Stimulated activated CD4-positive, alpha-beta T cell treated with anti-CD3 and anti-CD28 coated beads, Interleukin-15, amount 100 ng/mL, for 48 hours (primary cell): ENCODE measurements around the gene ACAP3.

Experiments used
- DNase-seq, 2 donors: peaks; one replicate each; pipeline ENCODE4 v3.0.0-alpha.2; 2020; ENCODE audit warnings: low read depth in 2 of 2

The ACAP3 gene

DNA sequence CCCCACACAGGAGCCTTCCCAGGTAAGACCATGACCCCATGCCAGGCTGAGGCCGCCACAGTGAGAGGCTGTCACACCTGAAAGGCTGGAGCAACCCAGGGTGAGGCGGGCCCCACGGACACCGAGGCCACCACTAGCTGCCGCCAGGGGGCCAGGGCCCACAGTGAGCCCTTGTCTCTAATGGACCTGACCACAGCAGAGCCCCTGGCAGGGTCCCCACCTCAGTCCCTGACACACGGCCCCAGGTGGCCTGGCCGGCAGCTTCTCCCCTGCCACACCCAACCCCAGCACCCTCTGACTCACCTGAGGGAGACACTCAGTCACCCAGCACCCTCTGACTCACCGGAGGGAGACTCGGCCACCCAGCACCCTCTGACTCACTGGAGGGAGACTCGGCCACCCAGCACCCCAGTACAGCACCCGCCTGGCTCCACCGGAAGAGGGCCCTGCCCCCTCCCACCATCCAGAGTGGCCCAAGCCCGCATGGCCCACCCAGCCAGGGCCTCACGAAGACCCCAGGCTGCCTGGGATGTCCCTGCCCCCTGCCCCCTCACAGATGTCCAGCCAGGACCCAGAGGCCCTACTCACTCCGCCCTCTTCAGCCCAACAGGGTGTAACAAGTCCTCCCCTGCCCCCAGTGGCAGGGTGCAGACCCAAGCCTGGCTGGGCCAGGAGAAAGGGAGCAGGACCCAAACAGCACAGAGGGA is 37.1 kb upstream of the ACAP3 start:
- peak; percentile 53 to 58 for DNase-seq

DNA sequence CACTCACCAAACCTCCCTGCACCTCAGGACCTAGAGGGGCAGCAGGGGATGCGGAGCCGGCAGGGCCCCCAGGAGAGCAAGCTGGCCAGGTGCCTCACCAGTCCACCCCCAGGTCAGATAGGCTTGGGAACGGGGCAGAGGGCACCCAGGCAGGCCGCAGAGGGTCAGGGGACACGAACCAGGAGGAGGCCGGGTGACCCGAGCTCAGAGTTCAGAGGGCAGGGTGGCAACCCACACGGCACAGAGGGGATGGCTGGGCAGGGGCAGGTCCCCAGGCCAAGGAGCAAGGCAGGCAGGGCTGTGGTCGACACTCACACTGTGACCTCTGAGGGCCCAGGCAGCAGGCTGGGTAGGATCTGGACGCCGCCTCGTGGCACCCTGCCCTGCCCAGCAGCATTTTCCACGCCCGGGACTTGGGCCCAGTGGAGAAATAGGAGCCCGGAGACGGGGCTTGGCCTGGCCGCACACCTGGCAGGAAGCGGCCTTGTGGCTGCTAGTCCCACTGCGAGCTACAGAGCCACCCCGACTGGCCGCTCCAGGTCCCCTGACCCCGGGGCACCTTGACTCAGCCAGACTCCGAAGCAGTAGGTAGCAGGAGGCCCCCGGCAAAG is 36.2 kb upstream of the ACAP3 start:
- no peak for DNase-seq

DNA sequence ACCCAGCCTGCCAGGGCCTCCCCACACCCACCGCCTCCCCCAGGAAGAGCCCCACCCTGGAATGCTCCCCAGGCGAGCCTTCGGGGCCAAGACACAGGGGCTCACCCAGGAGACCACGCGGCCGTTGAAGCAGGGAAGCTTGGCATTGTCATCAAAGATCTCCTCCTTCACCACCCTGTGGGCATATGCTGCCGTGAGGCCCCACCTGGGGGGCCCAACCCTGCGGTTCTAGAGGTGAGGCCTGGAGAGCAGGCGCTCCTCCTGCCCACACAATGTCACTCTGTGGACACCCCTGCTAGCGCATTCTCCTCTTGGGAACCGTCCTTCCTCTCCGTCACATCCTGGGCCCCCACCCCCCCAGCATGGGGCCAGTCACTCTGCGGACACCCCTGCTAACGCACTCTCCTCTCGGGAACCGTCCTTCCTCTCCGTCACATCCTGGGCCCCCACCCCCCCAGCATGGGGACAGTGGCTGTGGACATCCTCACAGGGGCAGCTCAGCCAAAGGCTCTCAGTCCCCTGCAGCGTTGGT is 34.9 kb upstream of the ACAP3 start:
- DNase-seq = no peak

DNA sequence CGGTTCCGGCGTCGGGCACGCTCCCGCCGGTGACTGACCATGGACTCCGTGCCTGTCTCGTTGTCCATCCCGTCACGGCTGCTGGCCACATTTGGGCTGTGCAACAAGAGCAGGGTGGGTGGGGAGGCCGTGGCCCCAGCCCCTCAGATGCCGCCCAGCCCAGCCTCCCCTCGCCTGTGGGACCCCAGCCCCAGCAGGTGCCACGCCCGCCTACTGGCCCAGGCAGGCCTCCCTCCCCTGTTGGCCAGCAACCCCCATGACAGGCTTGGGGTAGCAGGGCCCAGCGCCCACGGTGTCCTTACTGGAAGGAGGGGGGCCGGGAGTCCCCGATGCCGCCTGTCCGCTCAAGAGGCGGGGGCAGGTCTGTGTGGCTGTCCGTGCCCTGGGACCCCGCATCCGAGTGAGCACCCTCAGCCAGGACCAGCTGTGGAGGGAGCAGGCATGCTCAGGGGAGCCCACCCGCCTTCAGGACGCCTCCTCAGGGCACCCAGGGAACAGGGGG is 34.4 kb upstream of the ACAP3 start:
- no peak for DNase-seq

DNA sequence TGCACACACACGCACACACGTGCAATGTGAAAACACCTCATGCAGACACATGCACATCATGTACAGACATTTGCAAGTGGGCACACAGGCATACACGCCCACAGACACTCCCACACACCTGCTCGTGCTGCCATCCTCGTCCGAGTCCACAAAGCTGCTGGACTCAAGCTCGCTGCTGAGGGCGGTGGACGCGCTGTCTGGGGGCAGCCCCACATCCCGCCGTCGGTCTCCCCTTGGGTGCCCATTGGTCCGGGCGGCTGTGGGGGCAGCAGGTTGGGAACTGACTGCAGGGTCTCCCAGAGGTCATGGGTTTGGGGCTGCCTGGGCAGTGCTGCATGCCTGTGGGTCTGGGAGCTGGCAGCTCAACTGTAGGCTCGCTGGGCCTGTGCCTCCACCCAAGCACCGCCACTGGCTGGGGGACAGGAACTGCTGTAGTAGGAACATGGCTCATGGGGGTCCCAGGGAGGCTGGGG is 33.9 kb upstream of the ACAP3 start:
- DNase-seq = no peak

DNA sequence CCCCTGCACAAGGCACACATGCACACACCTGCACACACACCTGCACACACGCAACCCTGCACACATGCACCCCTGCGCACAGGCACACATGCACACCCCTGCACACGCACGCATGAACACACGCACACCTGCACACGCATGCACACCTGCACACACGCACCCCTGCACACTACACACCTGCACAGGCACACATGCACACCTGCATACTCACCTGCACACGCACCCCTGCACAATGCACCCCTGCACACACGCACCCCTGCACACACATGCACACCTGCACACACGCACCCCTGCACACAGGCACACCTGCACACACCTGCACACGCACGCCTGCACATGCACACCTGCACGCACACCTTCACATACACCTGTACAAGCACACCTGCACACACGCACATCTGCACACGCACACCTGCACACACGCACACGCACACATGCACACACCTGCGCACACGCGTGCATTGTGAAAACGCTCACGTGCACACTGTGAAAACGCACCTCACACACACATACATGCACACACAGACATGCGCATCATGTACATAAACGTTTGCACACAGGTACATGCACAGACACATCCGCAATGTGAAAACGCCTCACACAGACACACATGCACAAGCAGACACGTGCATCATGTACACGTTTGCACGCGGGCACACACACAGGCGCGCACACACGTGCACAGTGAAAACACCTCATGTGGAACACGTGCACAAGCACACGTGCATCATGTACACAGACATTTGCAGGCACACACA is 33.2 kb upstream of the ACAP3 start:
- no peak for DNase-seq

DNA sequence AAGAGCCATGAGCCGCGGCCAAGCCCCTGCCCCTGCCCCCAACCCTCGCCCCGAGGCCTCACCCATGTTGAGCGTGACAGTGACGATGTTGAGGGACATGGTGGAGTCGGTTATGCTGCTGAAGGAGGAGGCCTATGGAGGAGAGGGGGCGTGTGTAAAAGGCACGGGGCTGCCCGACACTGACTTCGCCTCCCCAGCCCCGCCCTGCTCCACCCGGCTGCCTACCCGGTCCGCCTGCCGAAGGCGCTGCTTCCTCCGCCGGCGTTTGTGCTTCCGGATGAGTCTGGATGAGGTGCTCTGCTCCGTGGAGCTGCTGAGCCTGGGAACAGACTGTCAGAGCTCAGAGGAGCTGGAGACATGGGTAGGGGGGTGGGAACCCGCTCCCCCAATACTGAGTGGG is 32.5 kb upstream of the ACAP3 start:
- no peak for DNase-seq

DNA sequence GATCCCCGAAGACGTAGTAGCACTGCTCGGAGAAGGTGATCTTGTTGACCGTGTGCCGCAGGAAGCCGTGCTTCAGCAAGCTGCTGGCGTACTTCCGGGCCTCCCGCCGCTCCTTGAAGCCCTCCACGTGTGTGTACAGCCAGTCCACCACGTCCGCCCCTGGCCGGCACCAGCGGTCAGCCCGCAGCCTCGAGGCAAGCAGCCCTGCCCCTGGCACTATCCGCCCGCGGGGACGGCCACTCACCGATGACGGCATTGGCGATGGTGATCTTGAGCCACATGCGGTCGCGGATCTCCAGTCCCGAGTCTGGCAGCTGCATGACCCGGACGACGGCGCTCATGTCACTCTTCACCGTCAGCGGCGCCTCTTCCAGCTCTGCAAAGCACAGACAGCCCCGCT is 30.5 kb upstream of the ACAP3 start:
- no peak for DNase-seq

DNA sequence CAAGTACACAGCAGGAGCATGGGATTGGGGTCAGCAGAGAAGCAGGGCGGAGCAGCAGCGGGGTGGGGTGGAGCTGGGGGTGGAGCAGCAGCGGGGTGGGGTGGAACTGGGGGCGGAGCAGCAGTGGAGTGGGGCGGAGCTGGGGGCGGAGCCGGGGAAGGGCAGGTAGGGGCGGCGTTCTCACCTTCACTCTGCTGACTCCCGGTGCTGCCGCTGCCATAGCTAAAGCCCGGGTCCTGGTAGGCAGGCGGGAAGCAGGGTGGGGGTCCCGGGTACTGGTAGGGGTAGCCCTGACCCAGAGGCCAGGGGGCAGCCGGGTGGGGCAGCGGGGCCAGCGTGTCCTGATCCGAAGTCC is 30.0 kb upstream of the ACAP3 start:
- peak in 1 of 2 donors; percentile 47 for DNase-seq

DNA sequence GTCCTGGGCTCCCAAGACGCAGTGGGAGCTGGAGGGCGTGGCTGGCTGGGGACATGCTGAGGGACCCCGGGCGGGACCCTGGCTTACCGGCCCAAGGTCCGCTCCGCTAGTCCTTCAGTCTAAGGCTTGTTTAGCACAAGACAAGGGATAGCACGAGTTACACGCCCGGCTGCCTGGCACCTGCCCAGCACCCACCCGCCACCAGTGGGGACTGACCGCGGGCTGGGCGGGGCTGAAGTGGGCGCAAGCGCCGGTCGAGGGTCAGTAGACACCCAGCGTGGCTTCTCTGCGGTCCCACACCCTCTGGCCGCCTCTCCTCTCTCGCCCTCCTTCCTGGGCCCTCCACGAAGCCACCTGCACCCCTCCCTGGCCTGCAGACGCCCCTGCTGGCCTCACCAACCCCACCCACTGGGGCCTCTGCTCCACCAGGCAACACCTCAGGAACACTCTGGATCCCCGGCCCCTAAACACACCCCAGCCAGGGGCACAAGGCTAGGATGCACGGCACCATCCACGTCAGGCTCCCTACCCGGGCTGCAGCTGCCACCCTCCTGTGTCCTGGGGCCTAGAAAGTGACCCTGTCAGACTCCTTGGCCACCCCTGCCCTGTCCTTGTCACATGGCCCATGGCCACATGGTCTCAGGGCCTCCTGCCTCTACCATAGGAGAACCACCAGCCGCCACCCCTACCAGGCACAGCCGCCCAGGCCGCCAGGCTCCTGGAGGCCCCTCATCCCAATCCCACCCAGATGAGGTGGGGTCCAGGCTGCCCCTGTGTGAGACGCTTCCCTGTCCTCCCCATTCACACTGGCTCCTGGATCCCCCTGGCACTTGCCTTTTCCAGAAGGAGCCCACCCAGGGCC is 29.4 kb upstream of the ACAP3 start:
- no peak for DNase-seq

DNA sequence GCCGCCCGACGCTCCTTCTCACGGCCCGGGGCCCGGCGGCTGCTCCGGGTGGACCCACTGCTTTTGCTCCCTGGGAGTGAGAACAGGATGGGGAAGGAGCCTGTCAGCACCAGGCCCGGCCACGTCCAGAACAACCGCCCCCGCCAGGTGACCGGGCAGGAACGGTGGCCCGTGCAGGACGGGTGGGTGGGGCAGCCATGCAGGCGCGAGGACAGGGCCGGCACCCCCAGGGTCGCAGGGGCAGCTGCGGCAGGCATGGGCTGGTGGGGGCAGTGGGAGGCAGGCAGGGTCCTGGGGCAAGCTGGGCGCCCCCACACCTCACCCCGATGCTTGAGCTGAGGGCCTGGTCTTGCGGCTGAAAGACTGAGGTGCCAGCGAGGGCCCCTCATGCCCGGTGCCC is 28.7 kb upstream of the ACAP3 start:
- DNase-seq = no peak

DNA sequence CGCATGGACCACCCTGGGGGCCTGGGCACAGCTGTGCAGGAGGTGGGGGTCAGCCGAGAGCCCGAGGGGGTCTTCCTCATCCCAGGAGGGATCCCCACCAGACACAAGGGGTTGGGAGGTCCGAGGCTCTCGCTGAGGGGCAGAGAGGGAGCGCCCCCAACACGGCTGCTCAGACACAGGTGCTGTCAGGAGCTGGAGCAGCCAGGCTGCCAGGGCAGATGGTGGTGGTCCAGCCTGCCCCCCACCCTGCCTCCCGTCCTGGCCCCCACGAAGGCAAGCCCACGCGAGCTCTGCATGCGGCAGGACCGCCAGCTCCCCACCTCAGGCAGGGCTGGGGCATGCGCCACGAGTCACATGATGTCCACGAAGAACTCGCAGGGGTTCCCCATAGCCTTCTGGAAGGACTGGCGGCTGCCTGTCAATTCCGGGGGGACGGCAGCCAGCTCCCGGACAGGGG is 28.1 kb upstream of the ACAP3 start:
- no peak for DNase-seq

DNA sequence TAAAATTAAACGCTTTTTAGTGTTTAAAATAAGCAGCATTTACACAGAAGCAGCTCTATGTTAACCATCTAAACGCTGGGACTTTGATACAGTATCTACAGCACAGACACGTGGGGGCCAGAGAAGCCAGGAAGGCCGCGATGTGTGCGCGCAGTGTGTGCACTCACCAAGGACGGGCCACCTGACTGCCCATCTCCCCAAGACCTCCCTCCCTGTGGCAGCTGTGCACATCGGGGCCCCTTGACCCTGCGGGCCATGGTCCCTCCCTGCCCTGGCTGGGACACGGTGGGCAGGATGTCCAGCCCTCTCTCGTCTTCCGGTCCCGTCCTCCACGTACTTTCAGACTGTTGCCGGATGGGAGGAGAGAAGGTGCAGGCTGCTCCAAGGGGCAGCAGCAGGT is 27.6 kb upstream of the ACAP3 start:
- DNase-seq = no peak

DNA sequence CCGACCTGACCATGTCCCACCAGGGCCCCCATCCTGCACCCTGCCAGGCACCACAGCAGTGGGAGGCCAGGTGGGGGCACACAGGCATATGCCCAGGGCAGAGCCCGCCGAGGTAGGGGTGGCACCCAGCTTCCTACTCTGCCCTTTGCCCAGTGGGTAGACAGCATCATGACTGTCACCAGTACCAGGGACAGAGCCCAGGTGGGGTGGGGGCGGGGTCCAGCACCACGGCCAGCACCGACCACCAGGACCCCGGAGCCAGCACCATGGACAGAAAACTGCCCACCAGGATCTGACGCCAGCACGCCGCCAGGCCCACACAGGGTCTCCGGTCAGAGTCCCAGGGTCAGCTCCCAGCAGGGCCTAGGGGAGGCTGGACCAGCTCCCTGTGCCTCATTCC is 27.1 kb upstream of the ACAP3 start:
- no peak for DNase-seq

DNA sequence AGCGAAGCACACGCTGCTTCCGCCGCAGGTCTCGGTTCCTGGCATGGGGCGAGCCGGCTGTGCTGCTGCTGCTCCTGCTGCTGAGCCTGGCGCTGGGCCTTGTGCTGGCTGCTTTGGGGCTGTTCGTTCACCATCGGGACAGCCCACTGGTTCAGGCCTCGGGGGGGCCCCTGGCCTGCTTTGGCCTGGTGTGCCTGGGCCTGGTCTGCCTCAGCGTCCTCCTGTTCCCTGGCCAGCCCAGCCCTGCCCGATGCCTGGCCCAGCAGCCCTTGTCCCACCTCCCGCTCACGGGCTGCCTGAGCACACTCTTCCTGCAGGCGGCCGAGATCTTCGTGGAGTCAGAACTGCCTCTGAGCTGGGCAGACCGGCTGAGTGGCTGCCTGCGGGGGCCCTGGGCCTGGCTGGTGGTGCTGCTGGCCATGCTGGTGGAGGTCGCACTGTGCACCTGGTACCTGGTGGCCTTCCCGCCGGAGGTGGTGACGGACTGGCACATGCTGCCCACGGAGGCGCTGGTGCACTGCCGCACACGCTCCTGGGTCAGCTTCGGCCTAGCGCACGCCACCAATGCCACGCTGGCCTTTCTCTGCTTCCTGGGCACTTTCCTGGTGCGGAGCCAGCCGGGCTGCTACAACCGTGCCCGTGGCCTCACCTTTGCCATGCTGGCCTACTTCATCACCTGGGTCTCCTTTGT is 26.0 kb upstream of the ACAP3 start:
- no peak for DNase-seq

DNA sequence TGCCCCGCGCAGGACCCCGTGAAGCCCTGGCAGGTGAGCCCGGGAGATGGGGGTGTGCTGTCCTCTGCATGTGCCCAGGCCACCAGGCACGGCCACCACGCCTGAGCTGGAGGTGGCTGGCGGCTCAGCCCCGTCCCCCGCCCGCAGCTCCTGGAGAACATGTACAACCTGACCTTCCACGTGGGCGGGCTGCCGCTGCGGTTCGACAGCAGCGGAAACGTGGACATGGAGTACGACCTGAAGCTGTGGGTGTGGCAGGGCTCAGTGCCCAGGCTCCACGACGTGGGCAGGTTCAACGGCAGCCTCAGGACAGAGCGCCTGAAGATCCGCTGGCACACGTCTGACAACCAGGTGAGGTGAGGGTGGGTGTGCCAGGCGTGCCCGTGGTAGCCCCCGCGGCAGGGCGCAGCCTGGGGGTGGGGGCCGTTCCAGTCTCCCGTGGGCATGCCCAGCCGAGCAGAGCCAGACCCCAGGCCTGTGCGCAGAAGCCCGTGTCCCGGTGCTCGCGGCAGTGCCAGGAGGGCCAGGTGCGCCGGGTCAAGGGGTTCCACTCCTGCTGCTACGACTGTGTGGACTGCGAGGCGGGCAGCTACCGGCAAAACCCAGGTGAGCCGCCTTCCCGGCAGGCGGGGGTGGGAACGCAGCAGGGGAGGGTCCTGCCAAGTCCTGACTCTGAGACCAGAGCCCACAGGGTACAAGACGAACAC is 25.2 kb upstream of the ACAP3 start:
- DNase-seq = no peak

DNA sequence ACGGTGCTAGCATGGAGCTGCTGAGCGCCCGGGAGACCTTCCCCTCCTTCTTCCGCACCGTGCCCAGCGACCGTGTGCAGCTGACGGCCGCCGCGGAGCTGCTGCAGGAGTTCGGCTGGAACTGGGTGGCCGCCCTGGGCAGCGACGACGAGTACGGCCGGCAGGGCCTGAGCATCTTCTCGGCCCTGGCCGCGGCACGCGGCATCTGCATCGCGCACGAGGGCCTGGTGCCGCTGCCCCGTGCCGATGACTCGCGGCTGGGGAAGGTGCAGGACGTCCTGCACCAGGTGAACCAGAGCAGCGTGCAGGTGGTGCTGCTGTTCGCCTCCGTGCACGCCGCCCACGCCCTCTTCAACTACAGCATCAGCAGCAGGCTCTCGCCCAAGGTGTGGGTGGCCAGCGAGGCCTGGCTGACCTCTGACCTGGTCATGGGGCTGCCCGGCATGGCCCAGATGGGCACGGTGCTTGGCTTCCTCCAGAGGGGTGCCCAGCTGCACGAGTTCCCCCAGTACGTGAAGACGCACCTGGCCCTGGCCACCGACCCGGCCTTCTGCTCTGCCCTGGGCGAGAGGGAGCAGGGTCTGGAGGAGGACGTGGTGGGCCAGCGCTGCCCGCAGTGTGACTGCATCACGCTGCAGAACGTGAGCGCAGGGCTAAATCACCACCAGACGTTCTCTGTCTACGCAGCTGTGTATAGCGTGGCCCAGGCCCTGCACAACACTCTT is 24.5 kb upstream of the ACAP3 start:
- no peak for DNase-seq

DNA sequence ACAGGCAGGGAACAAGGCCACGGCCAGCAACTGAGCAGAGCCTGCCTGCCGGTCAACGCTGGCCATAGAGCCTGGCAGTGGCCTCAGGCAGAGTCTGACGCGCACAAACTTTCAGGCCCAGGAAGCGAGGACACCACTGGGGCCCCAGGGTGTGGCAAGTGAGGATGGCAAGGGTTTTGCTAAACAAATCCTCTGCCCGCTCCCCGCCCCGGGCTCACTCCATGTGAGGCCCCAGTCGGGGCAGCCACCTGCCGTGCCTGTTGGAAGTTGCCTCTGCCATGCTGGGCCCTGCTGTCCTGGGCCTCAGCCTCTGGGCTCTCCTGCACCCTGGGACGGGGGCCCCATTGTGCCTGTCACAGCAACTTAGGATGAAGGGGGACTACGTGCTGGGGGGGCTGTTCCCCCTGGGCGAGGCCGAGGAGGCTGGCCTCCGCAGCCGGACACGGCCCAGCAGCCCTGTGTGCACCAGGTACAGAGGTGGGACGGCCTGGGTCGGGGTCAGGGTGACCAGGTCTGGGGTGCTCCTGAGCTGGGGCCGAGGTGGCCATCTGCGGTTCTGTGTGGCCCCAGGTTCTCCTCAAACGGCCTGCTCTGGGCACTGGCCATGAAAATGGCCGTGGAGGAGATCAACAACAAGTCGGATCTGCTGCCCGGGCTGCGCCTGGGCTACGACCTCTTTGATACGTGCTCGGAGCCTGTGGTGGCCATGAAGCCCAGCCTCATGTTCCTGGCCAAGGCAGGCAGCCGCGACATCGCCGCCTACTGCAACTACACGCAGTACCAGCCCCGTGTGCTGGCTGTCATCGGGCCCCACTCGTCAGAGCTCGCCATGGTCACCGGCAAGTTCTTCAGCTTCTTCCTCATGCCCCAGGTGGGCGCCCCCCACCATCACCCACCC is 23.6 kb upstream of the ACAP3 start, which contains the start of gene TAS1R3:
TAS1R3 (plus strand) TSS at position 213 of the 898 bp plus-strand sequence; CDS start at position 279, 66 bp downstream.
- no peak for DNase-seq
